Endodermal cell (in vitro differentiated cells): ENCODE measurements around the gene GPR63. TPM values are rescaled to one million over a fixed set of nuclear protein-coding genes. Genes with fewer than 3 reads are reported as not detected.

Experiments
- DNase-seq: peaks from one replicate; pipeline ENCODE4 v3.0.0-alpha.2; 2017
- H3K27ac ChIP-seq: 2 replicates; pipeline ENCODE4 v1.5.1; 2013; ENCODE audit warnings: mild to moderate bottlenecking, low read depth, low read length, moderate library complexity
- H3K27me3 ChIP-seq: 2 replicates; pipeline ENCODE4 v1.6.1; 2013; ENCODE audit warnings: mild to moderate bottlenecking, low read length, moderate library complexity; ENCODE audit not compliant: insufficient read depth, control insufficient read depth, poor library complexity, severe bottlenecking
- H3K36me3 ChIP-seq: 2 replicates; pipeline ENCODE4 v1.7.0; 2013; ENCODE audit warnings: mild to moderate bottlenecking, low read length, moderate library complexity; ENCODE audit not compliant: control insufficient read depth, insufficient read depth
- H3K4me1 ChIP-seq: one replicate; pipeline ENCODE4 v1.7.0; 2013; ENCODE audit warnings: low read length; ENCODE audit not compliant: control insufficient read depth, insufficient read depth
- H3K4me3 ChIP-seq: 2 replicates; pipeline ENCODE4 v1.5.1; 2013; ENCODE audit warnings: mild to moderate bottlenecking, low read length, moderate library complexity
- H3K9ac ChIP-seq: 2 replicates; pipeline ENCODE4 v1.6.1; 2013; ENCODE audit warnings: mild to moderate bottlenecking, low read length, moderate library complexity; ENCODE audit not compliant: poor library complexity, severe bottlenecking; ENCODE audit errors: extremely low read depth
- H3K9me3 ChIP-seq: 2 replicates; pipeline ENCODE4 v1.6.1; 2013; ENCODE audit warnings: mild to moderate bottlenecking, low read length, moderate library complexity; ENCODE audit not compliant: control insufficient read depth
- H3K27ac Mint-ChIP-seq: 2 replicates; pipeline ENCODE4 v1.8.0; 2020; ENCODE audit warnings: mixed read lengths
- H3K27me3 Mint-ChIP-seq: 2 replicates; pipeline ENCODE4 v1.8.0; 2021; ENCODE audit warnings: mild to moderate bottlenecking, mixed read lengths; ENCODE audit not compliant: insufficient read depth
- H3K36me3 Mint-ChIP-seq: 2 replicates; pipeline ENCODE4 v1.8.0; 2020; ENCODE audit warnings: low read depth, mixed read lengths
- H3K4me1 Mint-ChIP-seq: 2 replicates; pipeline ENCODE4 v1.8.0; 2020; ENCODE audit warnings: mixed read lengths
- H3K4me3 Mint-ChIP-seq: 2 replicates; pipeline ENCODE4 v1.8.0; 2020; ENCODE audit warnings: mild to moderate bottlenecking, moderate library complexity, mixed read lengths
- H3K9me3 Mint-ChIP-seq: 2 replicates; pipeline ENCODE4 v1.8.0; 2020; ENCODE audit warnings: mild to moderate bottlenecking, mixed read lengths
- WGBS, 2 experiments: methylation state at CpG; one replicate each; pipeline versions ENCODE4 v1.1.5 to v1.1.7; 2013; ENCODE audit warnings: missing lambda C conversion rate in 2 of 2, mixed read lengths in 1 of 2; ENCODE audit not compliant: insufficient coverage in 1 of 2, insufficient read length in 1 of 2; 5-methylcytosine and 5-hydroxymethylcytosine counted together
- total RNA-seq, 2 donors: library from RNA; stranded (reverse); fragmentation: NEBNext Ultra II Directional in 1 of 2; extraction: Animal tissue kit (Norgen Biotek cat#: 25700) in 1 of 2; gene quantifications; 2 replicates in 1 of 2; 3 replicates in 1 of 2; pipeline ENCODE4 v1.2.1, GENCODE V29; 2021
- TF ChIP-seq, protein P1 (sequence below): fragments of 200-600 bp; sonication (generic); conservative IDR thresholded peaks from 2 replicates; pipeline ENCODE4 v1.5.0; 2021; ENCODE audit warnings: antibody characterized with exemption, mild to moderate bottlenecking

The GPR63 gene
- total RNA-seq, 2 donors from 2014 or later = 4.8 to 8.5 TPM

- Histone ChIP-seq H3K4me1 (no peaks in the 10 kb centered on the region), H3K27ac (no peak overlapping the region), H3K36me3 (no peaks in the 10 kb centered on the region), H3K27me3 (no peaks in the 10 kb centered on the region), H3K4me3 (no peak overlapping the region), H3K9ac (no peak overlapping the region), H3K9me3 (no peaks in the 10 kb centered on the region)
- no peak overlapping the region for H3K27ac Mint-ChIP-seq
- peaks cover 7% of the 10 kb centered on the region for H3K9me3 Mint-ChIP-seq
- WGBS, 2 experiments = 83 to 94% methylated on average over 1 to 2 of the region's 2 CpGs
- no peak for DNase-seq
- TF ChIP-seq, protein P1, sequence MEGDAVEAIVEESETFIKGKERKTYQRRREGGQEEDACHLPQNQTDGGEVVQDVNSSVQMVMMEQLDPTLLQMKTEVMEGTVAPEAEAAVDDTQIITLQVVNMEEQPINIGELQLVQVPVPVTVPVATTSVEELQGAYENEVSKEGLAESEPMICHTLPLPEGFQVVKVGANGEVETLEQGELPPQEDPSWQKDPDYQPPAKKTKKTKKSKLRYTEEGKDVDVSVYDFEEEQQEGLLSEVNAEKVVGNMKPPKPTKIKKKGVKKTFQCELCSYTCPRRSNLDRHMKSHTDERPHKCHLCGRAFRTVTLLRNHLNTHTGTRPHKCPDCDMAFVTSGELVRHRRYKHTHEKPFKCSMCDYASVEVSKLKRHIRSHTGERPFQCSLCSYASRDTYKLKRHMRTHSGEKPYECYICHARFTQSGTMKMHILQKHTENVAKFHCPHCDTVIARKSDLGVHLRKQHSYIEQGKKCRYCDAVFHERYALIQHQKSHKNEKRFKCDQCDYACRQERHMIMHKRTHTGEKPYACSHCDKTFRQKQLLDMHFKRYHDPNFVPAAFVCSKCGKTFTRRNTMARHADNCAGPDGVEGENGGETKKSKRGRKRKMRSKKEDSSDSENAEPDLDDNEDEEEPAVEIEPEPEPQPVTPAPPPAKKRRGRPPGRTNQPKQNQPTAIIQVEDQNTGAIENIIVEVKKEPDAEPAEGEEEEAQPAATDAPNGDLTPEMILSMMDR = no peak
- peaks cover 4% of the 10 kb centered on the region for H3K36me3 Mint-ChIP-seq
- H3K4me1 Mint-ChIP-seq = no peaks in the 10 kb centered on the region
- no peak overlapping the region for H3K4me3 Mint-ChIP-seq
- no peaks in the 10 kb centered on the region for H3K27me3 Mint-ChIP-seq
Measured at GRCh38 chr6:96823743-96824142, 13.5 kb downstream of the GPR63 start.

DNA sequence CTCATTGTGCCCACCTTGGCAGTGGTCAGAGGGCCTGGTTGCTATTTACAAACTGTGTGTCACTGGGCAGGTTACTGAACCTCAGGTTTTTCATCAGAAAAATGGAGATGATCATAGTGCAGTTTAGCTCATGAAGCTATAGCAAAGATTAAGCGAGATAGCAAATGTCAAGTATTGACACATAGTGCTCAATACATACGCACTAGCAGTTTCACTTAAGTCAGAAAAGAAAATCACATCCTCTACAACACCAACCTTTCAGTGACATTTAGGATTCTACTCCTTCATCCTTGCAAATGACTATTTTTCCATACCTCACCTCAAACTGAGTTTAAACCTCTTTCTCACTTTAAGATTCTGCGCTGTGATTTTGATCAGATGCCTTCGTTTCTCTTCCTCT lies 16.2 kb downstream of the GPR63 start:
- Mint-ChIP-seq H3K27ac (no peak overlapping the region), H3K36me3 (peaks cover 5% of the 10 kb centered on the region), H3K4me3 (no peak overlapping the region), H3K27me3 (no peaks in the 10 kb centered on the region), H3K9me3 (peaks cover 7% of the 10 kb centered on the region), H3K4me1 (peaks cover 11% of the 10 kb centered on the region)
- WGBS, 2 experiments = 94 to 96% methylated on average over 4 of the region's 4 CpGs
- no peak for DNase-seq
- H3K27me3 ChIP-seq = no peaks in the 10 kb centered on the region
- peaks cover 7% of the 10 kb centered on the region for H3K4me1 ChIP-seq
- no peak overlapping the region for H3K27ac ChIP-seq
- no peaks in the 10 kb centered on the region for H3K36me3 ChIP-seq
- TF ChIP-seq, protein P1 = no peak
- no peaks in the 10 kb centered on the region for H3K9me3 ChIP-seq
- no peak overlapping the region for H3K4me3 ChIP-seq
- H3K9ac ChIP-seq = no peak overlapping the region

- H3K4me1 Mint-ChIP-seq = peaks cover 12% of the 10 kb centered on the region
- Histone ChIP-seq H3K36me3 (no peaks in the 10 kb centered on the region), H3K4me3 (peak overlapping the region; percentile 55), H3K27ac (peak overlapping the region; percentile 77), H3K9ac (peak overlapping the region; percentile 56), H3K27me3 (no peaks in the 10 kb centered on the region), H3K4me1 (peaks cover 7% of the 10 kb centered on the region), H3K9me3 (no peaks in the 10 kb centered on the region)
- peak overlapping the region; percentile 20 for H3K4me3 Mint-ChIP-seq
- H3K9me3 Mint-ChIP-seq = peaks cover 7% of the 10 kb centered on the region
- TF ChIP-seq, protein P1 = no peak
- DNase-seq = peak; percentile 70
- H3K27me3 Mint-ChIP-seq = no peaks in the 10 kb centered on the region
- peaks cover 5% of the 10 kb centered on the region for H3K36me3 Mint-ChIP-seq
- 35 to 38% methylated on average over 4 to 5 of the region's 5 CpGs for WGBS, 2 experiments
- H3K27ac Mint-ChIP-seq = peak overlapping the region; percentile 96
Measured at GRCh38 chr6:96816301-96816817, 20.9 kb downstream of the GPR63 start.
